Subcutaneous abdominal adipose tissue (tissue), 5 donors: ENCODE results near the gene TIGD3.

Experiments
- H3K27ac ChIP-seq: one replicate; pipeline ENCODE4 v1.7.0; 2013; ENCODE audit warnings: low read depth, mild to moderate bottlenecking, inconsistent platforms, low read length, moderate library complexity
- H3K27me3 ChIP-seq, 5 donors: one replicate each; pipeline ENCODE4 v1.7.0; 2013; ENCODE audit warnings: low read length in 5 of 5, inconsistent platforms in 1 of 5; ENCODE audit not compliant: control insufficient read depth in 5 of 5, insufficient read depth in 4 of 5
- H3K36me3 ChIP-seq, 5 donors: one replicate each; pipeline ENCODE4 v1.7.0; 2013; ENCODE audit warnings: low read length in 5 of 5; ENCODE audit not compliant: control insufficient read depth in 5 of 5, insufficient read depth in 5 of 5
- H3K4me1 ChIP-seq, 5 donors: one replicate each; pipeline ENCODE4 v1.7.0; 2013; ENCODE audit warnings: low read length in 5 of 5, mild to moderate bottlenecking in 3 of 5, moderate library complexity in 1 of 5; ENCODE audit not compliant: control insufficient read depth in 5 of 5, insufficient read depth in 5 of 5
- H3K4me3 ChIP-seq, 5 donors: one replicate each; pipeline ENCODE4 v1.7.0; 2013; ENCODE audit warnings: low read length in 5 of 5, low read depth in 1 of 5
- H3K9ac ChIP-seq, 5 donors: one replicate each; pipeline ENCODE4 v1.7.0; 2013; ENCODE audit warnings: low read length in 5 of 5, mild to moderate bottlenecking in 4 of 5, moderate library complexity in 3 of 5
- H3K9me3 ChIP-seq, 5 donors: one replicate each; pipeline ENCODE4 v1.7.0; 2013; ENCODE audit warnings: low read length in 5 of 5; ENCODE audit not compliant: control insufficient read depth in 5 of 5
- donor health status: healthy.
- donor health status: healthy.
- donor health status: healthy.
- donor health status: healthy.
- donor health status: healthy.

TIGD3 gene

DNA sequence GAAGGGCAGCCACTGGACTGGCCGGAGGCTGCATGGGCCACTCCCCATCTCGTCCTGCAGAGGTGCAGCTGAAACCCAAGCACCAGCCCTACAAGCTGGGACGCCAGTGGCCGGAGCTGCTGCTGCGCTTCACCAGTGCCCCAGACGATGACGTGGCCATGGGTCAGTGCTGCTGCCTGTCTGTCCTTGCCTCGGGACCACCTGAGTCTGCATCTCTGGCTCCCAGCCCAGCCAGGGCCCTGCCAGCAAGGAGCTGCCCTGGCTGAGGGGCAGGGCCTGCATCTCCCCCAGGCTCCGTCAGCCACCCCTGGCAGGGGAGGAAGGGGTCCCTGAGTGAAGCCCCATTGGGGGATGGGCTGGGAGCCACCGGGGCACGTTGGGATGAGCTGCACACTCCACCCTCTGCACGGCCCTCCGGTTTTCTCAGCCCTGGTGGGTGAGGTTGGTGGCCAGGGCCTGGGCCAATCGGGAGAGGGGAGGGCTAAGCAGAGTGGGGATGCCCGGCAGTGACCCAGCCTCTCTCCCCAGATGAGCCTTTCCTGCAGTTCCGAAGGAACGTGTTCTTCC is 39.0 kb downstream of the TIGD3 start:
- Histone ChIP-seq H3K9ac (no peak overlapping the region), H3K4me3 (no peak overlapping the region), H3K36me3 (peaks cover 0 to 79% (median 58%) of the 10 kb centered on the region in 5 donors), H3K27ac (no peak overlapping the region), H3K9me3 (no peaks in the 10 kb centered on the region), H3K27me3 (no peaks in the 10 kb centered on the region), H3K4me1 (peaks cover 8 to 47% (median 45%) of the 10 kb centered on the region in 5 donors)

DNA sequence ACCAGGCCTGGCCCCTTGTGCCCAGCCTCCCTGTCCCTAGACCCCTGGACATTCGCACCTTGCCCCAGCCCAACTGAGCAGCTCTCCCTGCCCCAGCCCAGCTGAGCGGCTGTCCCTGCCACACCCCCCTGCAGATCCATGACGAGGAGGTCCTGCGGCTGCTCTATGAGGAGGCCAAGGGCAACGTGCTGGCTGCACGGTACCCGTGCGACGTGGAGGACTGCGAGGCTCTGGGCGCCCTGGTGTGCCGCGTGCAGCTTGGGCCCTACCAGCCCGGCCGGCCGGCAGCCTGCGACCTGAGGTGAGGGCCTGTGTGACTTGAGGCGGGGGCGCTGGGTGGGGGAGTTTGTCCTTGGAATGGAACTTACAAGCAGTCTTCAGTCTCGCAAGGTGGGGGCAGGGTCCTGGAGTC is 39.6 kb downstream of the TIGD3 start:
- Histone ChIP-seq H3K4me1 (peaks cover 8 to 42% (median 39%) of the 10 kb centered on the region in 5 donors), H3K27me3 (no peaks in the 10 kb centered on the region), H3K4me3 (no peak overlapping the region), H3K36me3 (peaks cover 0 to 77% (median 59%) of the 10 kb centered on the region in 5 donors), H3K9ac (no peak overlapping the region), H3K27ac (no peak overlapping the region), H3K9me3 (no peaks in the 10 kb centered on the region)

DNA sequence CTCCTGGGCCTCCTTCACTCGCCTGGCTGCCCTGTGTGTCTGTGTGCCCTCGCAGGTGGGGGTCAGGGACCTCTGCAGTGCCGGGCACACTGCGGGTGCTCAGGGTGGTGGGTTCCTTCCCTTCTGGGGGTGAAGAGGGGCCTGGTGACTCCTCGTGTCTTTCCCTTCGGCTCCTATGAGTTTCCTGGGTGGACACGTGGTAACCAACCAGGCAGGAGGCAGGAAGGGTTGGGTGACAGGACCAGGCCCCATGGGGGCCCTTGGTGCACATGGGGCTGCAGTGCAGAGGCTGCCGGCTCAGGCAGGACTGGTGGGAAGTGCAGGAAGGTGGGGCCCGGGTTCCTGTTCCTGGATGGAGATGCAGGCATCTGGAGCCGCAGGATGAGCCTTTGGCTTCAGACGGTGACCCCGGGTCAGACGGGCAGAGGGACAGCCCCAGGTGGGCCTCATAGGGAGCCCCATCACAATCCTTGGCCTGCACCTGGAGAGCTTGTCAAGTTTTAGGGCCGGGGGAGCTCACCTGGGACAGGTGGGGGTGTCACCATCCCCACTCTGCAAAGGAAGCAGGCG is 41.5 kb downstream of the TIGD3 start:
- H3K4me1 ChIP-seq: peaks cover 2 to 22% (median 20%) of the 10 kb centered on the region in 5 donors
- H3K9ac ChIP-seq: no peak overlapping the region
- H3K9me3 ChIP-seq: no peaks in the 10 kb centered on the region
- H3K36me3 ChIP-seq: peaks cover 0 to 85% (median 71%) of the 10 kb centered on the region in 5 donors
- H3K27me3 ChIP-seq: no peaks in the 10 kb centered on the region
- no peak overlapping the region for H3K4me3 ChIP-seq
- H3K27ac ChIP-seq: no peak overlapping the region

DNA sequence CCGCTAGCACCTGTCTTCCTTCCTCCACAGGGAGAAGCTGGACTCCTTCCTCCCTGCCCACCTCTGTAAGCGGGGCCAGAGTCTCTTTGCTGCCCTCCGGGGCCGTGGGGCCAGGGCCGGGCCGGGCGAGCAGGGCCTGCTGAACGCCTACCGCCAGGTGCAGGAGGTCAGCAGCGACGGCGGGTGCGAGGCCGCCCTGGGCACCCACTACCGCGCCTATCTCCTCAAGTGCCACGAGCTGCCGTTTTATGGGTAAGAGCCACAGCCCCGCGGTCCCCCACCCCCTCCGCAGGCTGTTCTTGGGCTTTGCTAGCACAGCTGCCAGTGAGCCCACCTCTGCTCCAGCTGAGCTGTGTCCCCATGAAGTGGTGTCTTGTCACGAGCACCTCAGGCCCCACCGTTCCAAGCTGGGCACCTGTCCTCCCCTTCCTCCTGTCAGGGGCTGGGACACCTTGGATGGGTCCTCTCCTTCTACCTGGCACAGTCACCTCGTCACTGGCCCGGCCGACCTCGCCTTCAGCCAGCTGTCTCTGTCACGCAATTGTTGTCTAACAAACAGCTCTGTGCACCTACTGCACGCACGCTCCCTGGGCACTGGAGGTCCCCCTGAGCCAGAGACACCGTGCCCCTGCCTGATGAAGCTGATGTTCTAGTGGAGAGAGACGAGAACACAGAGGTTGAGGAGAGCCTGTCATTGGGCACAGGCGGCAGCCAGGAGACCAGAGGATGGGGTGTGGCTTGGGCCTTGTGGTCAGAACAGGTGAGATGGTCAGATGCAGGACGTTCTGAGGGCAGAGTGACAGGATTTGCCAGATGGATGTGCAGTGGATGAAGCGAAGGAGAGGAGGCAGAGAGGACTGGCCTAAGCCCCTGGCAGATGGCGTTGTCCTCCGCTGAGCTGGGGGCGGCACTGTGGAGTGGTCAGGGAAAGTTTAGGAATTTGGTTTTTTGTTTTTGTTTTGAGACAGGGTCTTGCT is 42.5 kb downstream of the TIGD3 start:
- H3K27me3 ChIP-seq: no peaks in the 10 kb centered on the region
- no peak overlapping the region for H3K27ac ChIP-seq
- peaks cover 0 to 14% (median 12%) of the 10 kb centered on the region in 5 donors for H3K4me1 ChIP-seq
- no peaks in the 10 kb centered on the region for H3K9me3 ChIP-seq
- peaks cover 0 to 84% (median 71%) of the 10 kb centered on the region in 5 donors for H3K36me3 ChIP-seq
- H3K9ac ChIP-seq: no peak overlapping the region
- no peak overlapping the region for H3K4me3 ChIP-seq

DNA sequence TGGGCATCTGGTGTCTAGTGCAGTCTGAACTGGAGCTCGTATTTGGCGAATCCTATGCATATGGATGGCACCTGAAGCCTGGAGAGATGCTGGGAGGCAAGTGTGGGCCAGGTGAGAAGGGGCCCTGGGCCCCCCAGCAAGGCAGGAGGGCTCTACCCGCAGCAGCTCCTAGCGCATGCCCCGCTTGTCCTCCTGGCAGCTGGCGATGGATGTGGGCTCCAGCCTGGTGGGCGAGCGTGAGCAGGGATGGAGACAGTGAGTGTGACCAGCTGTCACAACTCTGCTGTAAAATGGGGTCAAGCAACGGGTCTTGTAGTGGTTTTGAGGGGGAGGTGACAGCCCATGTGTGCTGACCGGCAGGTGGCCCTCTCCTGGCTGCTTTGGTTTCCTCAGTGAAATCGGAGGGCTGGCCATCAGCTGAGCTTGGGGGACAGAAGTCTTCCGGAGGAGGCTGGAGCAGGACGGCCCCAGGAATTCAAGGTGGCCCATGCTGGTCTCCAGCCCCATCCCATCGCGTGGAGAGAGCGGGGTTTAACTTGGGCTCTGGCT is 43.9 kb downstream of the TIGD3 start:
- H3K27ac ChIP-seq: no peak overlapping the region
- no peak overlapping the region for H3K9ac ChIP-seq
- H3K27me3 ChIP-seq: no peaks in the 10 kb centered on the region
- peaks cover 0 to 3% (median 2%) of the 10 kb centered on the region in 5 donors for H3K4me1 ChIP-seq
- H3K4me3 ChIP-seq: no peak overlapping the region
- H3K36me3 ChIP-seq: peaks cover 0 to 82% (median 69%) of the 10 kb centered on the region in 5 donors
- H3K9me3 ChIP-seq: no peaks in the 10 kb centered on the region

DNA sequence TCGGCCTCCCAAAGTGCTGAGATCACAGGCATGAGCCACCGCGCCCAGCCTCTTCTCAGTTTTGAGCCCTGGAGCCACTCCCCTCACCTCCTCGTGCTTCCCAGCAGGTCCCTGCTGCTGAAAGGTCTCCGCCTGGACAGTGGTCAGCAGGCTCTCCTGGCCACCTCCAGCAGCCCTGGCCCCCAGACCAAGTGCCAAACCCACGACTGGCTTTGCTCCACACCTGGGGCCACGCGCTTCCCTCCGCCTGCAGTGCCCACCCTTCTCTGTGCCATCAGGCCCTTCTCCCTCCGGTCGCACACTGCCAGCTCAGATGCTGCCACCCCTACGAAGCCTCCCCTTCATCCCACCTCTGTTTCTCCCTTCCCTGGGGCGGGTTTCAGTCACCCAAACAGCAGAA is 44.7 kb downstream of the TIGD3 start:
- Histone ChIP-seq H3K9ac (no peak overlapping the region), H3K4me3 (no peak overlapping the region), H3K9me3 (no peaks in the 10 kb centered on the region), H3K27ac (no peak overlapping the region), H3K27me3 (no peaks in the 10 kb centered on the region), H3K36me3 (peaks cover 0 to 82% (median 69%) of the 10 kb centered on the region in 5 donors), H3K4me1 (peaks cover 0 to 11% (median 10%) of the 10 kb centered on the region in 5 donors)

DNA sequence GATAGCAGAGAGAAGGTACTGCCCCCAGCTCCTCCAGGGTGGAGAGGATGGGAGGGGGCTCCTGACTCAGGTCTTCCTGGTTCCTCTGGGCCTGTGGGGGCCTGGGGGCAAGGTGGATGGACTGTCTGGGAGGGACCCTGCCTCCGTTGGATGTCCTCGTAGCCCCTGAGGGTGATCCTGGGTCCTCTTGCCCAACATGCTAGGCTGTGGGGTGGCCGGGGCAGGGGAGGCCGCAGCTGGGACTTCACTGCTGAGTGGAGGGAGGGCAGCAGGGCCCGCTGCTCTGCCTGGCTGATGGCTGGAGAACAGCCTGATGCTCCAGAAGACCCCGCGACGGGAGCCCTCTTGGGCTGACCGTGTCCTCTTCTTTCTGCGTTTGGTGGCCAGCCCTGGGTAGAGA is 45.3 kb downstream of the TIGD3 start:
- Histone ChIP-seq H3K9ac (no peak overlapping the region), H3K36me3 (peaks cover 0 to 81% (median 70%) of the 10 kb centered on the region in 5 donors), H3K4me3 (no peak overlapping the region), H3K27me3 (no peaks in the 10 kb centered on the region), H3K4me1 (peaks cover 0 to 17% (median 16%) of the 10 kb centered on the region in 5 donors), H3K9me3 (no peaks in the 10 kb centered on the region), H3K27ac (no peak overlapping the region)

DNA sequence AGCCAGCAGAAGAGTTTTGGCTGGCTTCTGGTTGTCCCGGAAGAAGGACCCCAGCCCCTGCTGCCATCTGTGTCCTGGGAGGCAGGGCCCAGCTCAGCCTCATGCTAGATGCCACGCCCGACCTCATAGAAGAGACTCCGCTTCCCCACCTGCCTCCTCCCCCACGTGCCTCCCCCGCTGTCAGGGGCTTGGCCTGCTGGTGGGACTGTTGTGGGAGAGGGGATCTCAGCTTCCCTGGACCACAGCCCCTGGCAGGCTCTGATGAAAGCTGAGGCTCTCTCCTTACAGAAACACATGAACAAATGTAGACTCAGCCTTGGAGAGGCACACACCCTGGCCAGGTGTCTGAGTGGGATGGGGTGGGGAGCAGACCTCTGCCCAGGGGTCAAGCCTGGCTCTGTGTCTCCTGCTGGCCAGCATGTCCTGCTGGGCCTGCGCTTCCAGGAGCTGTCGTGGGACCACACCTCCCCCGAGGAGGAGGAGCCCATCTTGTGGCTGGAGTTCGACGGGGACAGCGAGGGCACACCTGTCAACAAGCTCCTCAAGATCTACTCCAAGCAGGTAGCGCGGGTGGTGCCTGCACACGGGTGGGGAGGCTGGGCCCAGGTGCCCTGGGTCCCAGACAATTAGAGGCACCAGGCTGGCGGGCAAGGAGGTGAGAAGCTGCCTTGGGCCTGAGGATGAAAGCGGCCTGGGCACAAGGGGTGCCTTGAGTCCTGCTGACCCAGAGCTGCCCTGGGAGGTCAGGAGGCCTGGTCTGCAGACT is 45.9 kb downstream of the TIGD3 start:
- H3K27me3 ChIP-seq: no peaks in the 10 kb centered on the region
- H3K9ac ChIP-seq: no peak overlapping the region
- peaks cover 0 to 82% (median 74%) of the 10 kb centered on the region in 5 donors for H3K36me3 ChIP-seq
- H3K4me1 ChIP-seq: peaks cover 2 to 19% (median 18%) of the 10 kb centered on the region in 5 donors
- no peaks in the 10 kb centered on the region for H3K9me3 ChIP-seq
- no peak overlapping the region for H3K4me3 ChIP-seq
- no peak overlapping the region for H3K27ac ChIP-seq

DNA sequence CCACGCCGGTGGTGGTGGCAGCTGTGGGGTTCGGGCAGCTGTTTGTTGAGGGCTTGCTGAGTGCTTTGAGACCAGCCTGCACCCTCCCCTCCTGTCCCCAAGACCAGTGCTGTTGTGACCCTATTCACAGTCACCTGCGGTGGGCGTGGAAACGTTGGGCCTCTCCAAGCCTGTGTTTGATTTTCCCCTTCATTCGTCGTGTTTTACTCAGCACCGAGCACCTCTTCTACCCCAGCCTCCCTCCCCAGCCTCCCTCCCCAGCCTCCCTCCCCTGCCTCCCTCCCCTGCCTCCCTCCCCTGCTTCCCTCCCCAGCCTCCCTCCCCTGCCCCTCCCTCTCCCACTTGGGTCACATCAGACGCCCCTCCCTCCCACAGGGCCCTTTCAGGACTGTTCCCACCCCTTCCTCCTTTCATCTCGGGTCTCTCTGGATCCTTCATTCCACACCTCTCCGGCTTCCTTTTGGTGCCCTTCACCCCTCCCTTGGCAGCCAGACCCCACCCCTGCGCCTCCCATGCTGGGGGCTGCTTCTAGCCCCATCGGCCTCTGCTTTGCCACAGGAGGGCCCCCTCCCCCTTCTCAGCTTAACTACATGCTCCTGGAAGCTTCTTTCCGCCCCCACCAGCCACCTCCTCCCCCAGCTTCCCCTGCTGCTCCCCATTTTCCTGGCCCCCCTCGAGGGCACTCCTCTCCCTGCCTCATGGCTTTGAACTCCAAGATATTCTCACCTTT is 46.7 kb downstream of the TIGD3 start:
- H3K9ac ChIP-seq: no peak overlapping the region
- peaks cover 2 to 19% (median 18%) of the 10 kb centered on the region in 5 donors for H3K4me1 ChIP-seq
- no peaks in the 10 kb centered on the region for H3K9me3 ChIP-seq
- no peak overlapping the region for H3K27ac ChIP-seq
- H3K36me3 ChIP-seq: peaks cover 0 to 78% (median 70%) of the 10 kb centered on the region in 5 donors
- H3K4me3 ChIP-seq: no peak overlapping the region
- no peaks in the 10 kb centered on the region for H3K27me3 ChIP-seq
